Measurements from ENCODE around the gene ATP2A3.

- TF ChIP-seq CTCF (IDR thresholded peaks at IDR 0.05) (no peak), EZH2 (IDR thresholded peaks at IDR 0.05; ENCODE audit: borderline replicate concordance, insufficient read depth, low read depth, low read length, poor library complexity, severe bottlenecking) (no peak)
Measured at GRCh38 chr17:3882276-3882675, 82.0 kb downstream of the ATP2A3 start.
